HT-29 (cell line): ENCODE measurements around the gene RAI1. TPM values are rescaled to one million over a fixed set of nuclear protein-coding genes. Genes with fewer than 3 reads are reported as not detected.
A peak's percentile ranks its signal among the peaks of the same experiment; 100 is the strongest.

Experiments used
- DNase-seq: peaks from one replicate; pipeline ENCODE4 v3.0.0-alpha.2; 2015; ENCODE audit warnings: low spot score
- total RNA-seq: library from RNA; depleted of rRNA; stranded (reverse); fragments of >200 nt; shearing (Covaris generic); gene quantifications from 2 replicates; pipeline ENCODE4 v1.2.3, GENCODE V29; 2014

RAI1 gene
- total RNA-seq, 1 experiment from 2014 or later, result 35.4 TPM

DNA sequence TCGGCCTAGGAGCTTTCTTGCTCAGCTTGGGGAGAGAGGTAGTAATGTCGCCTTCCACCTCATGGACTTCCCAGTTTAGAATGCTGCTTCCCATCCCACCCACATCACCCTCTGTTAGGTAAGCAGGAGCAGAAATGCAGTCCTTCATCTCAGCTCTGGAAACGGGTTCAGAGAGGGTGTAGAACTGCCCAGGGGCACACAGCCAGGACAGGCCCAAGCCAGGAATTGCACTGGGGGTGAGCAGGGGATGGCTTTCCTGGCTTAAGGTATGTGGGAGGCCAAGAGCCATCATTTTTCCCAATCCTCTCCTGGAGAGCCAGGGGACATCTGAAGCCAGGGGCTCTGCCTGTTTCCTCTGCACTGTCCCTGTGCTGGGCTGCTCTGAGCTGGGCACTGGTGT is 33.6 kb downstream of the RAI1 start:
- DNase-seq, result no peak

DNA sequence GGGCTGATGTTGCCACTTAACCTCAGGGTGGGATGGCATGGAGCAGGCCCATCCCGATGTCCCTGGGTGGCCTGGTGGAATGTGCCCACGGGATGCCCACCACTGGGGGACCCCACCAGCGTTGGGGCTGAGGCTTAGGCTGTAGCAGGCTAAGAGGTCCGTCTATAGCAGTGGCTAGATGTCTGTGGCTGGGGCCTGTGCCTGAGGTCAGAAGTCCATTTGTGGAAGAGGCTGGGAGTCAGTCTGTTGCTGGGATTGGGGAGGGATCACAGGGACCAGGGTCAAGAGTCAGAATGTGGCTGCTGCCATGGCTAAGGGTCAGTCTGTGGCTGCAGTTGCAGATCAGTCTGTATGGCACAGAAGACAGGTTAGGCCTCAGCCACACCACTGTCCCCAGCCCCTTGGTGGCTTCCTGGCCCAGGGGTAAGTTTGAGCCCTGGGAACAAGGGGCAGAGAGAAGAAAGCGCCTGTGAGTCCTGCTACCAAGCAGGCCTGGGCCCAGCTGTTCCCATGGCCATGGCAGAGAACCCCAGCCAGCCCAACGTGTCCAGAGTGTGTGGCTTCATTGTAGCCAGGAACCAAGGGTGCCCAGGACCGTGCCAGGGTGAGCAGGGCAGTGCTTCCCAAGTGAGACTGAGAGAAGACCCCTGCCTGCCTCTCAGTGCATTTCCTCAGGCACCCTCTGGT is 35.7 kb downstream of the RAI1 start:
- no peak for DNase-seq

DNA sequence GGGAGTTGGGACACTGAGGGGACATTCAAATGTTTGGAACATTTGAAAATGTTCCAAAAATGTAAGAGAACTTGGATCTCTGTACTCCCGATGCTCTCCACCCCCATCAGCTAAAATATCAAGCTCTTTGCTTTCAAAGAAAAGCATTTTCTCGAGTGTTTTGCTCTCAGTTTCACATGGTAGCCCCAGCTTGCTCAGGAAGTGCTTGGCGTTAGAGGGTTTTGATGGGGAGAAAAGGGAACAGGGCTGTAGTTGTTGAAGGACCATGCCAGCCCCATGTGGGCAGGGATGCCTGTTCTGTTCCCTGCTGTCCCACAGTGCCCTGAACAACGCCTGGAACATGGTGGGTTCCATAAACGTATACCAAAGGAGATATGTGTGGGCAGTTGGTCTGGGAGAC is 37.0 kb downstream of the RAI1 start:
- DNase-seq, result no peak

GRCh38 chr17:17719199-17719940 is 38.1 kb downstream of the RAI1 start:
- DNase-seq, result no peak

GRCh38 chr17:17719966-17720543 is 38.8 kb downstream of the RAI1 start:
- no peak for DNase-seq

GRCh38 chr17:17721140-17721668 is 39.9 kb downstream of the RAI1 start:
- no peak for DNase-seq

GRCh38 chr17:17722081-17722905 is 41.0 kb downstream of the RAI1 start:
- DNase-seq, result no peak

DNA sequence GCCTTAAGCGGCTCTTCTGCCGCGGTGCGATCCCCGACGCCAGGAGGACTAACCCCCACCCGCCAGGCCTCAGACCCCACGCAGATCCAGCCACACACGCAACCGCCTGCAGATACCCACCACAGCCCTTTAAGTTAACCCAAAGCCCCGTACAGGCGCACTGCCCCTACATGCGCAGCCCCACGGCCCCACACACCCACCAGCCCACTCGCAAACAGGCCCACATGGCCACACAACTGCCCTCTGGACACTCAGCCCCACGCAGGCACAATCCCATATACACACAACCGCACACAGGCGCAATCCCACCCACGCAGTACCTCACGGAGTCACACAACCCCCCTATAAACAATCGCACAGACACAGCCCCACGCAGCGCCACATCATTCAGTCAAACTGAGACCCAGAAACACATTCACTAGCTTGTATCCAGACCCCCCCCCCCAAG is 41.7 kb downstream of the RAI1 start:
- DNase-seq, result no peak

GRCh38 chr17:17723354-17724261 is 42.4 kb downstream of the RAI1 start:
- no peak for DNase-seq

- no peak for DNase-seq
Observed at GRCh38 chr17:17724307-17725010, 43.2 kb downstream of the RAI1 start.

GRCh38 chr17:17725011-17725751 is 43.9 kb downstream of the RAI1 start:
- no peak for DNase-seq

- DNase-seq, result no peak
Observed at GRCh38 chr17:17725752-17726457, 44.6 kb downstream of the RAI1 start.

GRCh38 chr17:17726458-17727060 is 45.3 kb downstream of the RAI1 start:
- no peak for DNase-seq

- no peak for DNase-seq
Observed at GRCh38 chr17:17727111-17727659, 45.9 kb downstream of the RAI1 start.

- no peak for DNase-seq
Observed at GRCh38 chr17:17728146-17728545, 46.9 kb downstream of the RAI1 start.

DNA sequence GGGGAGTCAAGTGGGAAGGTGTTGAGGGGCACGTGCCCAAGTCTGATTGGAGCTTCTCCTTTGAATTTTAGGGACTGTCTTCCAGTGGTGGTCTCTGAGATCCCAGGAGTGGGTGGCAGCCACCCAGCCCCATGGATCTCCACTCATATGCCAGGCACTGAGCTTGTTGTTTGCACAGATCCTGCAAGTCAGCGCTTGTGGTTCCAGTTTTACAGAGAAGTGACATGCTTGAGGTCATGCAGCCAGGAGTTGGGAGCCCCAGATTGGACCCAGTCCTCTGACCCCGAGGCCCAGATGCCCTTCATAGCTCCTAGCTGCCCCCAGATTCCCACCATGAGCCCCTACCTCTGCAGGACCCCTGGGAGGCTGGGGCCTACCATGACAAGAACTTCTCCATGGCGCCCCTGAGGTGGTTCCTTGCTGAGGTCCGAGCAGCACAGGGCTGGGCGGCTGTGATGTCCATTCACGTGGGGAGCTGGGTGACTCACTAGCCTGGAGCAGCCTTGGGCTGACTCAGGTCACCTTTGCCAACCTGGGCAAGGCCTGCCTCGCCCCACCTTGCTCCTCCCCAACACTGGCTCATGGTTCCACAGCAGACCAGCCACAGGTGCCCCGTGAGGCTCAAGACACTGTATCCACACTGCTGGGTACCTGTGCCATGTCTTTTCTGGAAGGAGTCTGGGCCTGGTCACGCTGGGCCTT is 47.4 kb downstream of the RAI1 start:
- peak; percentile 73 for DNase-seq

GRCh38 chr17:17729620-17730249 is 48.5 kb downstream of the RAI1 start:
- peak; percentile 80 for DNase-seq
